GM19238 (cell line): Measurements from ENCODE around the gene CHMP6.

ENCODE experiments used
- DNase-seq: peaks from one replicate; pipeline ENCODE4 v3.0.0; 2011; ENCODE audit warnings: low spot score; ENCODE audit not compliant: insufficient read length

CHMP6 gene

DNA sequence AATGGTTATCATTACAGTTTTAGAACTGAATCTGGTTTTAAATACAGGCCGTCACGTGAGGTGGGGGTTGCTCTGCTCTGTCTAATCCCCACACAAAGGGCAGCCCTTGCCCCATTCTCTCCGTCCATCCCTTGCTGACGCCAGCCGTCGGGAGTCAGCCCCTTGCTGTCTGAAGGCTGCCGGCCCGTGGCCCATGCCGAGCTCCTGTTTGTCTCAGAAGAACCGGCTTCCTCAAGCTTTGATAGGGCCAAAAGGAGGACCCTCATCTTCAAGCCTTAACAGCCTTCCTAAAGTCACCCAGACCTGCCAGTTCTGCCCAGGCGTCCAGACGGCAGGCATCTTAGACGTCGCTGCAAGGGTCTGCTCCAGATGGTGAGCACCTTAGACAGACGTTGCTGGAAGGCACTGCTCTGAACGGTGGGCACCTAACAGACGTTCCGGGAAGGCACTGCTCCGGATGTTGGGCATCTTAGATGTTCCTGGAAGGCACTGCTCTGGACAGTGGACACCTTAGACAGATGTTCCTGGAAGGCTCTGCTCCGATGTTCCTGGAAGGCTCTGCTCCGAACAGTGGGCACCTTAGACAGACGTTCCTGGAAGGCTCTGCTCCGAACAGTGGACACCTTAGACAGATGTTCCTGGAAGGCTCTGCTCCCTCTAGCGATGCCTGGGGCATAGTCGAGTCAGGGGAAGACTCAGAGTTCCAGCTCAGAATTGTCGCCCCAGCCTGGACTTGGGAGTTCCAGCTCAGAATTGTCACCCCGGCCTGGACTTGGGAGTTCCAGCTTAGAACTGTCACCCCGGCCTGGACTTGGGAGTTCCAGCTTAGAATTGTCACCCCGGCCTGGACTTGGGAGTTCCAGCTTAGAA, 35.1 kb upstream of the CHMP6 start:
- DNase-seq = no peak

GRCh38 chr17:80957461-80957941, 34.1 kb upstream of the CHMP6 start:
- no peak for DNase-seq

GRCh38 chr17:80959330-80960036, 32.2 kb upstream of the CHMP6 start:
- DNase-seq = no peak

DNA sequence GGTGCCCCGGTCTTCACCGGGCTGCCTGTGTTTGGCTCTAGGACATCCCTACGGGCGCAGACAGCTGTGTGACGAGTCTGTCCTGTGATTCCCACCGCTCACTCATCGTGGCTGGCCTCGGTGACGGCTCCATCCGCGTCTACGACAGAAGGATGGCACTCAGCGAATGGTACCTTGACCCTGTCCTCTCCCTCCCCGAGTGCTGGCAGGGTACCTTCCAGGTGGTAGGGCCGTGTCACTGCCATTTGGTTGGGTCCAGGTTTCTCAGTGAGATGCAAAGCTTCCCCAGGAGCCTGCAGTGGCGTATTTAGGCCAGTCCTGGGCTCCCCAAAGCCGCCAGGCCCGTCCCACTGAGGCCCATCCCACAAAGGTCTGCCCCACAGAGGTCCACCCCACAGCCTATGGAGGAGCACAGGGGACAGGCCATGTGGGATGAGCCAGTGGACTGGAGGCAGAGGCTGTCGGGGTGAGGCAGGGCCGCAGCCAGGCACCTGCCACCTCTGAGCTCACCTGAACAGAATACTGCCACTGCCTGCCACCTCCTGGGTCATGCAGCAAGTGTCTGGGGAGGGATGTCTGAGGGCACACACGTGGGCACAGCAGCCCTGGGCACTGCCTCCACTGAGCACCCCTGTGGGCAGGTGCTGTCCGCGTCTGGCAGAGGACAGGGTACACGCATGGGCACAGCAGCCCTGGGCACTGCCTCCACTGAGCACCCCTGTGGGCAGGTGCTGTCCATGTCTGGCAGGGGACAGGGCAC, 31.4 kb upstream of the CHMP6 start:
- DNase-seq = no peak

DNA sequence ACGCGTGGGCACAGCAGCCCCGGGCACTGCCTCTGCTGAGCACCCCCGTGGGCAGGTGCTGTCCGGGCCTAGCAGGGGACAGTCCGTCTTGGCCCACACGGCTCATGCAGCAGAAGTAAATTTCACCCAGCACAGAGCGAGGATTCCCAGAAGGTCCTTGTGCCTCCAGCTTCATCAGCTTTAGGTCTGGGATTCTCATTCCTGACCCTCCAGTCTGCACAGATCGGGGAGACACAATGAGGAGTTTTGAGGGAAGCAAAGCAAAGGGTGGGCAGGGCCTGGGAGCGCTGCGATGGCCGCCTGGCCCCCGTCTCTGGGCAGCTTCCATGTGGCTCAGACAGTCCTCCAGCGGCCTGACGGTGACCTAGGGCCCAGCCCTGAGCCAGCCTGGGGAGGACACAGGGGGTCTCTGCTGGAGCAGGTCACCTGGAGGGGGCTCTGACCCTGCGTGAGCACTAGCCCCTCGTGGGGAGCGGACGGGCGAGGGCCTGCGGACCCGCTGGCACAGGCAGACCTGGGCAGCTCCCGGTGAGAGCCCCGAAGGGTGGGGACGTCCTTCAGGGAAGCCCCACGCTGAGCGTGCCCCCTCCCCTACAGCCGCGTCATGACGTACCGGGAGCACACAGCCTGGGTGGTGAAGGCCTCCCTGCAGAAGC, 30.7 kb upstream of the CHMP6 start:
- DNase-seq = no peak

DNA sequence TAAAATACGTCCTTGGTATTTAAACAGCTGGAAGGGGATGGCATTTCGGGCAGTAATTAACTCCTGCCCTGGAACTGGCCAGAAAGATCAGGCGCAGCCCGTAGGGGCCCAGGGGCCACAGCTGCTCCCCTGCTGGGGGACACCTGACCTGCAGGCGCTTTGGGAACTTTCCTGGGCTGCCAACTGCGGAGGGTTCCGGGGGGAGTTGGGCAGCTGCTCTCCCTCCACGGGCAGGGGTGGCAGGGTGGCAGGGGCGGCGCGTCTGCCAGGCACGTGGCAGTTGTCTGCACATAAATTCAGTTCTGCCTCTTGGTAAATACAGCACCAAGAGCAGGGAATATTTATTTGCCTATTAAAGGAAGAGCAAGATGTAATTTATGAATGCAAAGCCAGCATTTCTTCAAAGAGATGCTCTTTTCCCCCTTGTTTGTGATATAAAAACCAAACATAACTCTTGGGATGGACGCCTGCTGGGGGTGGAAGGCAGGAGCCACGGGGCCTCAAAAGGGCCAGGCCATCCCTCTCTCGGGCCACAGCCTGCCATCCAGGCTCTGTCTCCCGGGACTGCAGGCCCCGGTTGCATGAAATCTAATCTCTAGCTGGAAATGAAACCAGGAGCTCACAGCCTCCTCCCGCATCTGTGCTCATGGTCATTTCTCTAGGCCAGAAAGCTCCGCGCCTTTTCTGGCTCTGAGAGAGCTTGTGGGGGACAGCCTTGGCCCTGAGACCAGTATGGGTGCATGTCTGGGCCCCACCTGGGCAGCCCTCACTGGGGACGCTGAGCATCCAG, 29.9 kb upstream of the CHMP6 start:
- no peak for DNase-seq

GRCh38 chr17:80962356-80963329, 29.0 kb upstream of the CHMP6 start:
- DNase-seq = no peak

- DNase-seq = no peak
These were observed 27.7 kb upstream of the CHMP6 start for GRCh38 chr17:80963812-80964543.

- no peak for DNase-seq
These were observed 27.1 kb upstream of the CHMP6 start for GRCh38 chr17:80964544-80964856.

- no peak for DNase-seq
These were observed 26.6 kb upstream of the CHMP6 start for GRCh38 chr17:80964859-80965580.

- DNase-seq = no peak
These were observed 26.0 kb upstream of the CHMP6 start for GRCh38 chr17:80965606-80966005.

DNA sequence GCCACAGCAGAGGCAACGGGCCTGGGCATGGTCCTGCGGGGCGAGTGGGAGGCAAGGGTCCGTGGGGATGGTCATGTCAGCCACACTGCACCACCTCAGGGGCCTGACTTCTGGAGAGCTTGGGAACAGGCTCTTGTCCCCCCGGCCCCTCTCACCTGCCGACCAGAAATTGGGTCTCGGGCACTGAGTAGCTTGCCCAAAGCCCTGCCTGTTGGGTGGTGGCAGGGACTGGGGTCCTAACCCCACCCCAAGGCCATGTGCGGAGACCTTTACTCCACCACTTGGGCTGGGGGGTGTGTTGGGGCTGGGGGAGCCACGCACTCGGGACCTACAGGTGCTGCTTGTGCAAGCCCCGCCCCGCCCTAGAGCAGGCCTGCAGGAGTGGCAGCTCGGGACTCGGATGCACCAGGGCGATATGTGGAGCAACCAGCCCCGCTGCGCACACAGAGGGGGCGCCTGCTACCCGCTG, 24.2 kb upstream of the CHMP6 start:
- no peak for DNase-seq

DNA sequence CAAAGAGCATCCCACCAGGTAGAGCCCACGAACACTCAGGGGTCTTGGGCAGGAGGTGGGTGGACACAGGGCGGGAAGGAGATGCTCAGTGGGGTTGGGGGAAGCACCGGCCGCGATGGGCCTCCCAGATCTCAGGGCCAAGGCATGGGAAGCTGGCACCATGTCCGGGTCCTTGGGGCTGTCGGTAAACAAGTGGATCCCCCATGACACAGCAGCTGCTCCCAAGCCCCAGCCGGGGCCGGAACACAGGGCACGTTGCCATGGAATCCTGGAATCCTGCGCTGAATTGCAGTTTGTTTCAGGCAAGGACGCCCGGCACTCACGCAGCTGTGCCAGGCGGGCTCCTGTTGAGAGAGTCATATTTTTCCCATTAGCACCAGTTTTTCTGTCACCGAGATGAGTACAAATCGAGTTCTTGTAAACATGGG, 23.0 kb upstream of the CHMP6 start:
- no peak for DNase-seq

GRCh38 chr17:80969030-80969673, 22.5 kb upstream of the CHMP6 start:
- DNase-seq = no peak

DNA sequence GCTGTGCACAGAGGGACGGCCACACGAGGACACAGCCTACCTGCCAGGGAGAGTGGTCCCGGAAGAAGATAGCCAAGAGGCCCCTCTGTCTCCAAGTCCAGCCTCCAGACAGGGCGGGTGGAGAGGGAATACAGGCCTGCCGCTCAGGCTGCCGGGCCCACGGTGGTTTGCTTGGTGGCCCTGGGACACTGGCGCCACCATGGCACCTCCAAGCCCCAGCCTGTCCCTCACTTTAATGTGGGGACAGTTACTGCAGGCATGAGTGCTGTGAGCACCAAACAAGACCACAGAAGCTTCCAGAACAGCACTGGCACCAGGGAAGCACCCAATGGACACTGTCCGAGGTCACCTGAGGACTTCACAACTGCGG, 22.0 kb upstream of the CHMP6 start:
- no peak for DNase-seq

GRCh38 chr17:80970044-80970761, 21.4 kb upstream of the CHMP6 start:
- DNase-seq = peak; percentile 71
